ENCODE results near the gene ALDH3A1.
A peak's percentile ranks its signal among the peaks of the same experiment; 100 is the strongest.

ALDH3A1 gene

DNA sequence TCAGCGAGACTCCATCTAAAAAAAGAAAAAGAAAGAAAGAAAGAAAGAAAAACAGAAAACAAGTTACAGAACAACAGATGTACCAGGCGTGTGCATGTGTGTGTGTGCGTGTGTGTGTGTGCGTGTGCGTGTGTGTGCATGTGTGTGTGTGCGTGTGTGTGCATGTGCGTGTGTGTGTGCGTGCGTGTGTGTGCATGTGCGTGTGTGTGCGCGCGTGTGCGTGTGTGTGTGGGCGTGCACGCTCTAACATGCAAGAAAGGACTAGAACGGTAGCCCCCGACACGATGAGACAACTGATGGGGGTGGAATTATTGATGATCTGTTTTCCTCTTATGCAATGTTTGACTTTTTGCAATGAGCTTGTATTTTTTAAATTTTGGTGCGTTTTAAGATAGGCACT, 1.6 kb downstream of the ALDH3A1 start:
- TF ChIP-seq, protein P1, sequence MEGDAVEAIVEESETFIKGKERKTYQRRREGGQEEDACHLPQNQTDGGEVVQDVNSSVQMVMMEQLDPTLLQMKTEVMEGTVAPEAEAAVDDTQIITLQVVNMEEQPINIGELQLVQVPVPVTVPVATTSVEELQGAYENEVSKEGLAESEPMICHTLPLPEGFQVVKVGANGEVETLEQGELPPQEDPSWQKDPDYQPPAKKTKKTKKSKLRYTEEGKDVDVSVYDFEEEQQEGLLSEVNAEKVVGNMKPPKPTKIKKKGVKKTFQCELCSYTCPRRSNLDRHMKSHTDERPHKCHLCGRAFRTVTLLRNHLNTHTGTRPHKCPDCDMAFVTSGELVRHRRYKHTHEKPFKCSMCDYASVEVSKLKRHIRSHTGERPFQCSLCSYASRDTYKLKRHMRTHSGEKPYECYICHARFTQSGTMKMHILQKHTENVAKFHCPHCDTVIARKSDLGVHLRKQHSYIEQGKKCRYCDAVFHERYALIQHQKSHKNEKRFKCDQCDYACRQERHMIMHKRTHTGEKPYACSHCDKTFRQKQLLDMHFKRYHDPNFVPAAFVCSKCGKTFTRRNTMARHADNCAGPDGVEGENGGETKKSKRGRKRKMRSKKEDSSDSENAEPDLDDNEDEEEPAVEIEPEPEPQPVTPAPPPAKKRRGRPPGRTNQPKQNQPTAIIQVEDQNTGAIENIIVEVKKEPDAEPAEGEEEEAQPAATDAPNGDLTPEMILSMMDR (IDR thresholded peaks at IDR 0.05; ENCODE audit: low read depth, low read length) = no peak
- DNase-seq (ENCODE audit: low read depth in 2 of 2) = no peak
- H3K4me3 ChIP-seq (replicated peaks in 1 of 2; ENCODE audit: low read depth in 2 of 2, low read length in 2 of 2) = no peak overlapping the region

GRCh38 chr17:19744922-19745757, 3.0 kb downstream of the ALDH3A1 start:
- H3K4me3 ChIP-seq (replicated peaks in 1 of 2; ENCODE audit: low read depth in 2 of 2, low read length in 2 of 2) = peak overlapping the region; percentile 19 to 24
- DNase-seq (ENCODE audit: low read depth in 2 of 2) = peak; percentile 70 to 82
- TF ChIP-seq, protein P1 (IDR thresholded peaks at IDR 0.05; ENCODE audit: low read depth, low read length) = peak; percentile 94

DNA sequence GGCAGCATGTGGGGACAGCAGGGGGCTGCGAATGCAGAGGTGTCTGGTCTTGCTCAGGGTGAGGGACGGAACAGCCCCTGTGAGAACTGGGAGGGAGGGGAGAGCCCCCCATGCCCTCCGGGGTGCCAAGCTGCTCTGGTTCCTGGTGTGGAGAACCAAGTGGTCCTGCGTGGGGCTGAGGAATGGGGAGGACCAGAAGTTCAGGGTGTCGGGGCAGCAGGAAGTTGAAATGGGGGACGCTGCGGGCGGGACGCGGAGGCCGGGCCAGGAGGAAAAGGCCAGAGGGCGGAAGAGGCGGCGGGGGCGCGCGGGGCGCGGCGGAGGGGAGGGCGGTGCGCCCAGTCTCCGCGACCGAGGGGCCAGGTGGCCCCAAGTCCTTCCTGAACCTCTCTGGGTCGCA, 3.6 kb downstream of the ALDH3A1 start:
- no peak for DNase-seq (ENCODE audit: low read depth in 2 of 2)
- TF ChIP-seq, protein P1 (IDR thresholded peaks at IDR 0.05; ENCODE audit: low read depth, low read length) = no peak
- peak overlapping the region; percentile 24 to 39 for H3K4me3 ChIP-seq (replicated peaks in 1 of 2; ENCODE audit: low read depth in 2 of 2, low read length in 2 of 2)

DNA sequence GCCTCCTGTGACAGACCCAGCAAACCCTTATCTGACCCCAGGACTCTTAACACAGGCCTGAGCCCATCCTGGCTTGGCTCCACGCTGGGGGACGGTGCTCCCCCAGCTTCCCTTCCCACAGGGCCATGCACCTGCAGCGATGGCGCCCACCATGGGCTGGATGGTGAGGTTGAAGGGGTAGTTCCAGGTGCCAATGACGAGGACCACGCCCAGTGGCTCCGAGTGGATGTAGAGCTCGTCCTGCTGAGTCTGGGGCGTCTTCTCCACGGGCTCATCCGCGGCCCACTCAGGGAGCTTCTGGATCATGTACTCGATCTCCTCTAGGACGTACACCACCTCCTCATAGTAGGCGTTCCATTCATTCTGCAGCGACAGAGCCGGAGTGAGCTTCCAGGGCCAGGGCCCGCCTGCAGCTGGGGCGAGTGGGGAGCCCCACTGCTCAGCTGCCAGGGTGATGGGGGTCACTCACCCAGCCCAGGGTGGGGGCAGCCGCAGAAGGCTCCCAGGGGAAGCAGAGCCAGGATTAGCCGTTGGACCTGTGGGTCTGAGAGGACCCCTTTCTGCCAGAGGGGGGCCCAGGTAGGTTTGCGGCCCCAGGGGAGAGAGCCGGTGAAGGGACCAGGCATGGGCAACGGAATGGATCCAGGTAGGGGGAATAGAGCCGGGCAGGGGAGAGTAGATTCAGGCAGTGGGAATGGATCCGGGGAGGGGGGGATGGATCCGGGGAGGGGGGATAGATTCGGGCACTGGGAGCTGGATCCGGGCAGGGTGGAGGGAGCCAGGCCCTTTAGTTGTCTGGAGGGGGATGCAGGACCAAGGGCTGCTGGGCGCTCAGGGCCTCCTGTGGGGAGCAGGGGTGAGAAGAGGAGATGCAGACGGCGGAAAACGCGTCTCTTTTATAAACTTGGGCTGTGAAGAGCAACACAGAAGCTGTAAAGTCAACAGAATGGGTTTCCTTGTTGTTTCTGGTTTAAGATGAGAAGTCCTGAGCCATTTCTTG, 4.7 kb downstream of the ALDH3A1 start:
- TF ChIP-seq, protein P1 (IDR thresholded peaks at IDR 0.05; ENCODE audit: low read depth, low read length) = no peak
- no peak overlapping the region for H3K4me3 ChIP-seq (replicated peaks in 1 of 2; ENCODE audit: low read depth in 2 of 2, low read length in 2 of 2)
- no peak for DNase-seq (ENCODE audit: low read depth in 2 of 2)

DNA sequence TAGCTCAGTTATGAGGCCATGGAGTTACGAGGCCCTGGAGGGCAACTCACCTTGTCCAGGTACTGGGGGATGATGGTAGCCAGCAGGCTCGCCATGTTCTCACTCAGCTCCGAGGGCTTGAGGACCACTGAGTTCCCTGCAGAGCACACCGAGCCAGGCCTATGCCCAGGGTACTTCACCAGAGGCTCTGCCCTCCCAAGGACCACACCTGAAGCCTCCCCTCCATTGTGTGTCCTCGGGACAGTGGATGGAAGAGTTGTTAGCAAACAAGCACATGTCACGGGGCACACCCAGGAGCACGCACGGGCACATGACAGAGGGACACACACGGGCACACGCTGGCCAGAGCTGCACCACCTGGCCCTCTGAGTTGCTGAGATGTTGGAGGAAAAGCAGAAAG, 5.6 kb downstream of the ALDH3A1 start:
- no peak overlapping the region for H3K4me3 ChIP-seq (replicated peaks in 1 of 2; ENCODE audit: low read depth in 2 of 2, low read length in 2 of 2)
- DNase-seq (ENCODE audit: low read depth in 2 of 2) = no peak
- TF ChIP-seq, protein P1 (IDR thresholded peaks at IDR 0.05; ENCODE audit: low read depth, low read length) = no peak

GRCh38 chr17:19741832-19742457, 6.2 kb downstream of the ALDH3A1 start:
- no peak for DNase-seq (ENCODE audit: low read depth in 2 of 2)
- TF ChIP-seq, protein P1 (IDR thresholded peaks at IDR 0.05; ENCODE audit: low read depth, low read length) = no peak
- no peak overlapping the region for H3K4me3 ChIP-seq (replicated peaks in 1 of 2; ENCODE audit: low read depth in 2 of 2, low read length in 2 of 2)
